Ectodermal cell (in vitro differentiated cells): ENCODE results near the gene RNGTT.

Experiments
- H3K27ac ChIP-seq: 2 replicates; pipeline ENCODE4 v1.7.0; 2013; ENCODE audit warnings: mild to moderate bottlenecking, low read depth, low read length; ENCODE audit not compliant: insufficient read depth, poor library complexity, severe bottlenecking
- H3K27me3 ChIP-seq: 2 replicates; pipeline ENCODE4 v1.7.0; 2013; ENCODE audit warnings: mild to moderate bottlenecking, low read length; ENCODE audit not compliant: insufficient read depth, control insufficient read depth, poor library complexity, severe bottlenecking
- H3K36me3 ChIP-seq: one replicate; pipeline ENCODE4 v1.7.0; 2013; ENCODE audit warnings: low read length; ENCODE audit not compliant: control insufficient read depth, insufficient read depth
- H3K4me1 ChIP-seq: one replicate; pipeline ENCODE4 v1.7.0; 2013; ENCODE audit warnings: low read length; ENCODE audit not compliant: control insufficient read depth, insufficient read depth
- H3K4me3 ChIP-seq: 2 replicates; pipeline ENCODE4 v1.7.0; 2013; ENCODE audit warnings: low read depth, low read length, control low read depth; ENCODE audit not compliant: insufficient read depth
- H3K9me3 ChIP-seq: 2 replicates; pipeline ENCODE4 v1.7.0; 2013; ENCODE audit warnings: mild to moderate bottlenecking, low read length, moderate library complexity; ENCODE audit not compliant: control insufficient read depth
- WGBS, 2 experiments: methylation state at CpG; one replicate each; pipeline ENCODE4 v1.1.7; 2013; ENCODE audit warnings: missing lambda C conversion rate in 2 of 2; 5-methylcytosine and 5-hydroxymethylcytosine counted together

Gene RNGTT

DNA sequence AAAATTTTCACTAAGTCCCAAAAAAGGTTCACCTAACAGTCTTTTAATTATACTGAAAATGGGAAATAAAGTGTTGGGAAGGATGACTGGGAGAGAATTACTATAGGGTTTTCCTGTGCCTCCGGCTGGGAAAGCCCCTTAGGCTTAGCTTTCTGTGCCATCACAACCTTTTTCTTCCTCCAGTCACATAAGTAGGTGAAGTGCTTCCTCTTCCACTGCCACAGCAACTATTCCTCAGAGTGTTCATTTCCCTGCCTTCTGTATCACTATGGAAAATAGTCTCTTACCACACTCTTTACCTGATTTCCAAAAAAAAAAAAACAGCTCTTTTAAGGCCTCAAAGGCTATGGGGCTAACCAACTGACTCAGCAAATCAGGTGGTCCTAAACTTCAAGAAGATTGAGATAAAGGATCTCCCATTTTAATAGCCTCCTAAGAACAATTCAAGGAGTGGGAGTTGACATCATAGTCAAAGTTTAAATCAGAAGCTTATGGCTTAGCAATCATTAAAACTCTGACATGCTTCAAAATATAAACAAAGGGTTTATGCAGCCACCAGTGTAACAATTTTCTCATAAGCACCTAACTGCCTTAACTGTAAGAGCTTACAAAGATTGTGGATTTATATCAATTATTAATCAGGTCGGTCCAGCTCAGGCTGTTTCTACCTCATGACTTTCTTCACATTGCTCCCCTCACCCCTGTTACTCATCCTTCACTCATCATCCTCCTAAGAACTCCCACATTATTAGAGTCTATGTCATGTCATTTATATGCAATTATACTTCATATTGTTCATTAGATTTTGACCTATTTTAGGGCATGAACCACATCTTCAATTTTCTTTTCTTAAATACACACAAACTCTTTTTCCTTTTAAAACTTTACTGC is 95.3 kb downstream of the RNGTT start:
- WGBS, 2 experiments, result 85 to 93% methylated on average over 2 of the region's 2 CpGs
- Histone ChIP-seq H3K27me3 (no peaks in the 10 kb centered on the region), H3K27ac (no peak overlapping the region), H3K9me3 (no peaks in the 10 kb centered on the region), H3K4me3 (no peak overlapping the region), H3K36me3 (no peaks in the 10 kb centered on the region), H3K4me1 (no peaks in the 10 kb centered on the region)

DNA sequence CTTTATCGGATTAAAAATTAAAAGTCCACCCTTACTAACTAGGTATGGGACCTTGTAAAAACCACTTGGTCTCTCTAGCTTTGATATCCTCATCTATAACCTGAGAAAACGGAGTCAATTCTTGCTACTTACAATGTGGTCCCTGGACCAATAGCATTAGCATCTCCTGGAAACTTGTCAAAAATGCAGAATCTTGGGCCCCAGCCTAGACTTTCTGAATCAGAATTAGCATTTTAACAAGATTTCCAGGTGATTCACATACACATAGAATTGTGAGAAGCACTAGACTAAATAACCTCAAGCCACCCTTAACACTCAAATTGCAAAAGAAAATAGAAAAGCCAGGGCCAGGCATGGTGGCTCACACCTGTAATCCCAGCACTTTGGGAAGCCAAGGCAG is 96.6 kb downstream of the RNGTT start:
- Histone ChIP-seq H3K9me3 (no peaks in the 10 kb centered on the region), H3K36me3 (no peaks in the 10 kb centered on the region), H3K27me3 (no peaks in the 10 kb centered on the region), H3K4me3 (no peak overlapping the region), H3K4me1 (no peaks in the 10 kb centered on the region), H3K27ac (no peak overlapping the region)
- WGBS, 2 experiments, result 91 to 98% methylated on average over 2 of the region's 2 CpGs

DNA sequence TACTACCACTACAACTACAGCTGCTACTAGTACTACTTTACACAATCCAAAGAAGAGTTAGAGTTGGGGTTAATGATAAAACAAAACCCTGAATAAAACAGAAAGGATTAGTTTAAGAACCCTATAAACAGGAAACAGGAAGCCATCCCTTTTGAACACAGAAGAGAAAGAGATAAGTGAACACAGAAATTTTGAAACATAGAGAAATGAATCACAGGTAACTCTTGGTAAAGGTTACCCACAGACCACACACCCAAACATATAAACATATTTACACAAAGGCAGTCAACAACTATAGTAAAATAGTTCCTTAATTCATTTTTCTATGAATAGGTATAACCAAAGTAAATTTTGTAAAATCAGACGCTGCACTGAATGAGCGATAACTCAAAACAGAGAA is 98.1 kb downstream of the RNGTT start:
- no peaks in the 10 kb centered on the region for H3K36me3 ChIP-seq
- WGBS, 2 experiments, result 97% methylated on average over 2 of the region's 2 CpGs; no CpG with 5 or more reads in 1 of the 2 experiments
- H3K9me3 ChIP-seq, result no peaks in the 10 kb centered on the region
- H3K4me1 ChIP-seq, result no peaks in the 10 kb centered on the region
- H3K27ac ChIP-seq, result no peak overlapping the region
- H3K27me3 ChIP-seq, result no peaks in the 10 kb centered on the region
- no peak overlapping the region for H3K4me3 ChIP-seq

DNA sequence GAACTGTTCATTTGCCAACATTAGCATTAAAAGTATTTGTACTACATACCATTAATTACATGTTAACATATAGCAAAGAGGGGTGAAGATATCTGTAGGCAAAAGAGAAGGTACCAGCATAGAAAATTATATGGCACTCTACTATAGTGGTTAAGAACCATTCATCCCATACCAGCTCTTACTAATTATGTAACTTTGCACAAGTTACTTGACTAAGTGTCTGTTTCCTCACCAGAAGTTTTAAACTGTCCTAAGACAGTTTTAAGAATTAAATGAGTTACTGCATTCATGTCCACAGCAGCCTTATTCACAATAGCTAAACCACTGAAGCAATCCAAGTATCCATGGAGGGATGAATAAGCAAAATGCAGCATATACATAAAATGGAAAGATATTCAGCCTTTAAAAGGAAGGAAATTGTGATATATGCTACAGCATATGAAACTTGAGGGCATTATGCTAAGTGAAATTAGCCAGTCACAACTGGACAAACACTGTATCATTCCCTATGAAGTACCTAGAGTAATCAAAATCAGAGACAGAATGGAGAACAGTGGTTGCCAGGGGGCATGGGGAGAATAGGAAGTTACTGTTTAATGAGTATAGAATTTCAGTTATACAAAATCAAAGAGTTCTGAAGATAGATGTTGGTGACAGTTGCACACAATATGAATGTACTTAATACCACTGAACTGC is 98.9 kb downstream of the RNGTT start:
- Histone ChIP-seq H3K4me3 (no peak overlapping the region), H3K9me3 (no peaks in the 10 kb centered on the region), H3K36me3 (no peaks in the 10 kb centered on the region), H3K27ac (no peak overlapping the region), H3K4me1 (no peaks in the 10 kb centered on the region), H3K27me3 (no peaks in the 10 kb centered on the region)

DNA sequence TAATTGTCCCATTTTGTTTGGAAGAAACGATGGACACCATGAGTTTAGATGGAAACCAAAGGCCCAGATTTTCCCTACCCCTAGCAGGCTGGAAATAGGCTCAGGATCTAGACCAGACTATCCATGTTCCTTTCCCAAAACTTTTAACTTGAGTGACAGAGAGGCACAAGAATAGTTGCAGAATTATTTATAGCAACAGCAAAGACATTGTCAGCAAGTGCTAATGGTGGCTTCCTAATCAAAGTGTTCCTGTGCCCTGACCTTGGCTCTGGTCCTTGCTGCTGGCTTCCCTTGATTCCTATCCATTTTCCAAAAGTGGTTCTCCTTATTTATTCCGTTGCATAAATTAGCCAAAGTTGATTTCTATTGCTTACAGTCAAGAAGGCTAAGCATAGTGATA is 103.1 kb downstream of the RNGTT start:
- Histone ChIP-seq H3K4me1 (no peaks in the 10 kb centered on the region), H3K4me3 (no peak overlapping the region), H3K27me3 (no peaks in the 10 kb centered on the region), H3K27ac (no peak overlapping the region), H3K9me3 (no peaks in the 10 kb centered on the region), H3K36me3 (no peaks in the 10 kb centered on the region)
- WGBS, 2 experiments, result 92 to 100% methylated on average over 2 of the region's 2 CpGs

DNA sequence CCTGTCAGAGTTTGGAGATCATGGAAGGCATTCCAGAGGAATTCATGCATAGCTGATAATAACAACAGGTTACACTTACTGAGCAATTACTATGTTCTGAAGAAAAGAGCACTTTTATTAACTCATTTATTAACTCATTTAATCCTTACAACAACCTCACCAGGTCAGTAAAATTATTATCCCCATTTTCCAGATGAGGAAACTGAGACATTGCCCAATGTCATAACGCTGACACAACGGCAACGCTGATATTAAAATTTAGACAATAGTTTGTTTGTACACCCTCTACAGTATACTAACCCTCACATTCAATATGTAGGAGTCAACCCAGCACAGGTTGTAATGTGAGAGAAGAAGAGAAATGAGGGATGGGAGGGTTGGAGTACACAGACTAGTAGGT is 105.0 kb downstream of the RNGTT start:
- H3K4me3 ChIP-seq, result no peak overlapping the region
- H3K36me3 ChIP-seq, result no peaks in the 10 kb centered on the region
- H3K27ac ChIP-seq, result no peak overlapping the region
- no peaks in the 10 kb centered on the region for H3K4me1 ChIP-seq
- whole genome bisulfite sequencing, 2 experiments, result 85% methylated on average over 3 of the region's 3 CpGs; no CpG with 5 or more reads in 1 of the 2 experiments
- no peaks in the 10 kb centered on the region for H3K9me3 ChIP-seq
- H3K27me3 ChIP-seq, result no peaks in the 10 kb centered on the region

DNA sequence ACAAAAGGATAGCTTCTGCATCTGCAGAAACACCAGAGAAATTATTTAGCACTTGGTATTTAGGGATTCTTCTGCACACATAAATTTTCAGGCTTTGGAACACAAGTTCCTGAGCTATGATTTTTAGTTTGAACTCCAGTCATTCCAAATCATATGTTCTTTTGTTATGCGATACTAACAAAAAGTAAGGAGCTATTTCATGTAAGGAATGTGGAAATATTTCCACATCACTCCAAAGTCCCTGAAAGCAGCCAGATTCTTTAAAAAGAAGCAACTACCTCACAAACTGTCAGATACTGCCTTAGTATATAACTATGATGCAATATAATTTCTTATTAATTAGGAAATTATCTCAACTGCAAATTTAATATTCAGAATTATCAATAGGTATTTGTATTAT is 106.9 kb downstream of the RNGTT start:
- H3K4me1 ChIP-seq, result no peaks in the 10 kb centered on the region
- no peak overlapping the region for H3K27ac ChIP-seq
- no peaks in the 10 kb centered on the region for H3K27me3 ChIP-seq
- no peaks in the 10 kb centered on the region for H3K36me3 ChIP-seq
- H3K4me3 ChIP-seq, result no peak overlapping the region
- WGBS, 2 experiments, result 100% methylated on average over 1 of the region's 1 CpG; no CpG with 5 or more reads in 1 of the 2 experiments
- no peaks in the 10 kb centered on the region for H3K9me3 ChIP-seq

DNA sequence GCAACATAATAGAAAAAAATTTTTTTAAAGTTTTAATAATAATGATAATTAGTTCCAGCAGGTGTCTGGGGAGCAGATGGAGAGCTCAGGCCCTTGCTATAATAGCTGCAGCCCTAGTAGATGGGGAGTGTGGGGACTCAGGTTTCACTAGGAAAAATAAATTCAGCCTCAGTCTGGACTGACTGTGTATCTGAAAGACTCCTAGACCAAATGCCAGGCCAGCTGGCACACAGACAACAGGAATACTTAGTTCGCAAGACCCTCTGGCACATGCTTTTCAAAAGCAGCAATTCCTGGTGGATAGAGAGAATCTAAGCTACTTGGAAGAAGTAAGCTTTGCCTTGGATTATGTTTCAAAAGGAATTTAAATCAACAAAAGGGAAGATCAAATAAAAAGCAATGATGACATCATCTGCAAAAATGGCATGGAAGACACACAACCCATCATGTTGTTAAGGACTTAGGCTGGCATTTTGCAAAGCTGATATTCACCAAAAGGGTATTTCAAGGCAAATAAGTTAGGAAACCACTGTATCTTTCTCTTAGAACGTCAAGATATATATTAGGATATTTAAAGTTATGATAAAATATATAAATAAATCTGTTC is 107.8 kb downstream of the RNGTT start:
- Histone ChIP-seq H3K27me3 (no peaks in the 10 kb centered on the region), H3K4me1 (no peaks in the 10 kb centered on the region), H3K36me3 (no peaks in the 10 kb centered on the region), H3K9me3 (no peaks in the 10 kb centered on the region), H3K4me3 (no peak overlapping the region), H3K27ac (no peak overlapping the region)
- 97 to 100% methylated on average over 1 of the region's 2 CpGs for WGBS, 2 experiments

DNA sequence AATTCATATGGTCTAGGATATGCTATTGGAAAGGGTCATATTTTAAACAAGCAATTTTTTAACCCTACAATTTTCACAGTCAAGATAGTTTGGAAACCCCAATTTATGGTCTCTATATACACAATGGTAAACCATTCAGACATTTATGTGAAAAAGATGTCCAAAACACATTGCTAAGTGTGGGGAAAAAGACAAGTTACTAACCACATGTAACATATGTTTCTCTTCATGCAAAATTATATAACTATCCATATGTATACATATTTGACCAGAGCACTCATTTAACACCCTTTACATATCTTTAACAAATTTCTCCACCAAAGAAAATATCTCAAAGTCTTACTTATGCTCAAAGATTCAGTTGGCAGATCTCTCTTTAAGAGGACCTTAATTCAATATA is 110.6 kb downstream of the RNGTT start:
- Histone ChIP-seq H3K27ac (no peak overlapping the region), H3K36me3 (no peaks in the 10 kb centered on the region)

DNA sequence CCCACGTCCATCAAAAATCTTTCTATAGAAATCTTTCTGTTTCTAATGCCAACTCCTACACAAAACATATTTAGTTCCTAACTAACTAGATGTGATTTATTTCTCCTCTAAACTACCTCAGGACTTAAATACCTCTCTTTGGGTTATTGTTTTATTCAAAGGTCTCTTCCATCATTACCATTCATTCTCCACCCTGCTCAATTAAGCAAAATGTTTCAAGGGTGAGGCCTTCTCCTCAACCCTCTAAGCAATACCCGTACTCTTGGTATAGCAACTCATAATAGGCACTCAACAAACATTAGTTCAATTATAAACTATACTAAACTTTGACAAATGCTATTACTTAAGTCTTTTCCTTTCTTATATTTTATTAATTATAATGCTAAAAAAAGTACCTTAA is 111.4 kb downstream of the RNGTT start:
- Histone ChIP-seq H3K27me3 (no peaks in the 10 kb centered on the region), H3K9me3 (no peaks in the 10 kb centered on the region), H3K4me1 (no peaks in the 10 kb centered on the region), H3K4me3 (no peak overlapping the region), H3K36me3 (no peaks in the 10 kb centered on the region), H3K27ac (no peak overlapping the region)
- 92% methylated on average over 2 of the region's 2 CpGs for WGBS, 2 experiments

More for the DNA sequence above, 110.6 kb downstream of the RNGTT start:
- H3K4me1 ChIP-seq, result no peaks in the 10 kb centered on the region
- no peaks in the 10 kb centered on the region for H3K27me3 ChIP-seq
- H3K4me3 ChIP-seq, result no peak overlapping the region
- H3K9me3 ChIP-seq, result no peaks in the 10 kb centered on the region
